NCI-H2196 treated with DMSO at 0.1 percent for 48 hours (cell line): ENCODE data around the gene NUP205.

Experiments used
- DNase-seq: peaks from one replicate; lab custom pipeline; 2025; ENCODE audit not compliant: unreplicated experiment; lab: John Stamatoyannopoulos, UW

The NUP205 gene

DNA sequence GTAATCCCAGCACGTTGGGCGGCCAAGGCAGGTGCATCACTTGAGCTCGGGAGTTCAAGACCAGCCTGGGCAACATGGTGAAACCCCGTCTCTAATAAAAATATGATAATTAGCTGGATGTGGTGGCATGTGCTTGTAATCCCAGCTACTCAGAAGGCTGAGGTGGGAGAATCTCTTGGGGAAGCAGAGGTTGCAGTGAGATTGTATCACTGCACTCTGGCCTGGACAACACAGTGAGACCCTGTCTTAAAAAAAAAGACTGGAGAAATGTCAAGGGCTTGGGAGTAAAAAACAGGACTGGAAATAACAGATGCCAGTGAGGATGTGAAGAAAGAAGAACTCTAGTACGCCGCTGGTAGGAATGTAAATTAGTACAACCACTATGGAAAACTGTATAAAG is 16.7 kb upstream of the NUP205 start:
- DNase-seq: no peak

DNA sequence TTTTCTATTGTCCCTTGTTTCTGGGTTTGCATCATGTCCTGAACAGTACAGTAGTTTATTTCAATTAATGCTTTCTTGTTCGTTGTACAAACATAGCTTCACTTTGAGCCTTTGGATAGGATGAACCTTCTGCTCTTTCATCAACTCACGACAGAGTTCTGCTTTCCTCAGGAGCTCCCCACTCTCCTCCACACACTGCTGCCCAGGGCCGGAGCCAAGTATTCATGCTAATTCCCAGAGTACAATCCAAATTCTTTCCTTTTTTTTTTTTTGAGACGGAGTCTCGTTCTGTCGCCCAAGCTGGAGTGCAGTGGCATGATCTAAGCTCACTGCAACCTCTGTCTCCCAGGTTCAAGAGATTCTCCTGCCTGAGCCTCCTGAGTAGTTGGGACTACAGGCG is 7.5 kb upstream of the NUP205 start:
- DNase-seq: no peak

DNA sequence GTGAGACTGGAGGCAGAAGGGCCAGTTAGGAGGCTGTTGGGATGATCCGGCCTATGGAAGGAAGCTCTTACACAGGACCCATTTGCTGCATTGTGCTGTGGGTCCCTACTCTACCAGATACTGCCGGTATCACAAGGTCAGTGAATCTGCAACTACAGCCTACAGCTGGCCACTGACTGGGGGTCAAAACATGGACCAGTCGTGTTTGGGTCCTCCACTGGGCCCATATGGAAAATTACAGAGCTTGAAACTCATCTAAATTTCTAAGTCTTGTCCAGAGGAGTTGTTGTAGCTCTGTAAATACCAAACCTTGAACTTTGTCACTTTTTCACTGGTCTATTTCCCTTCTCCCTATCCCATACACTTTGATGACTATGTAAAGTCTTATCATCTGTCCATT is 5.6 kb upstream of the NUP205 start:
- no peak for DNase-seq

DNA sequence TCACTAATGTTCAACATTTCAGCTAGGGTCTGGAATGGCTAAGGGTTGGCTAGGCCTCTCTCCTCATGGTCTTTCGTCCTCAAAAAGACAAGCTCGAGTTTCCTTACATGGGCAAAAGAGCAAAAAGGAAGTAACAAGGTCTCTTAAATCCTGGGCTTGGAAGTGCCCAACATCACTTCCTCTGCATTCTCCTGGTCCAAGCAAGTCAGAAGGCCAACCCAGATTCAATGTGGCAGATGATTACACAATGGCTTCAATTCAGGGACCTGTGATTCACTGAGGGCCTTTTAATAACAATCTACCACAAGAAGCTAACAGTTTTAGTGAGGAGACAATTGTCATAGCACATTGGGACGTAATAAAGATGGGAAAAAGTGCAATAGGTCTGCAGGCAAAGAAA is 4.4 kb upstream of the NUP205 start:
- DNase-seq: no peak

DNA sequence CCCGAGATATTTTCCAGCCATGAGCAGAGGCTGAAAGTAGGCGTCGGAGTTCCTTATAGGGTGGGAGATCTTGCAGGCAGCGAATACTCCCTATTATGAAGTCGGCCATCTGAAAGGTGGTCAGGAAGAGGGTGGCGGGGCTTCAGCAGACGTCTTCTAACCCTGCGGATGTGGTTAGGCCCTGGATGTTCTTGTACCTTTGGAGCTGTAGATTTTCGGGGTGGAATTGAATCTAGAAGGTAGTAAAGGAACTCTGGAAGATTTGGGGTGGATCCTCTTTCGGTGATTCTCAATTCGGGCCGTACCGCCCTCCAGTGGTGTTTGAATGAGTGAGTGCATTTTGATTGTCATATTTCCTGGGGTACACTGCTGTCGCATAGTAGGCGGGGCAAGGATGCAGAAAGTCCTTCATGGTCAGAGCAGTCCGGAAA is 635 bp downstream of the NUP205 start:
- DNase-seq: peak; percentile 47

DNA sequence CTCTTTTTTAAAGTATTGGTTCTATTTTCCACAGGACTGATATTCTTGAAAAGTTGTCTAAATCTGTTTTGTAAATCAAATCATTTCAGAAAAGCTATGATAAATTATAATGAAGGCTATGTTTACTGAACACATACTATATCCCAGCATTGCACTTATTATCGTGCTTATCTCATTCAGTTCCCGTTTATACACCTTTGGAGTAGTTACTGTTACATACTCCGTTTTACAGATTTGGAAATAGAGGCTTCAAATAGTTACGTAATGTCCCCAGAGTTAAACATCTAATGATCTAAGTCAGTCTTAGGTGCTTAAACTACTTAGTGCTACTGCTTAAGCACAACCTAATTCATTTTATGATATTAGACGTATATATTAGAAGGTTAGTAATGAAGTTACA is 1.2 kb downstream of the NUP205 start:
- no peak for DNase-seq

DNA sequence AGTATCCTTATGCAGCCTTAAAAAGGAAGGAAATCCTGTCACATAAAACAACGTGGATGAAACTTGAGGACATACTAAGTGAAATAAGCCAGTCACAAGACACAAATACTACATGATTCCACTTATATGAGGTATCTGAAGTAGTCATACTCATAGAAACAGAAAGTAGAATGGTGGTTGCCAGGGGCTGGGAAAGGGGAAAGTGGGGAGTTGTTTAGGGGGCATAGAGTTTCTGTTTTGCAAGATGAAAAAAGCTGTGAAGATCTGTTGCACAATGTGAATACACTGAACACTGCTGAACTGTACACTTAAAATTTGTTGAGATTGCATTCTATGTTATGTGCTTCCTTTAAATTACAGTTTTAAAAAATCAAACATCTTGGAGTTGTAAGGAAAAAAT is 2.9 kb downstream of the NUP205 start:
- no peak for DNase-seq

DNA sequence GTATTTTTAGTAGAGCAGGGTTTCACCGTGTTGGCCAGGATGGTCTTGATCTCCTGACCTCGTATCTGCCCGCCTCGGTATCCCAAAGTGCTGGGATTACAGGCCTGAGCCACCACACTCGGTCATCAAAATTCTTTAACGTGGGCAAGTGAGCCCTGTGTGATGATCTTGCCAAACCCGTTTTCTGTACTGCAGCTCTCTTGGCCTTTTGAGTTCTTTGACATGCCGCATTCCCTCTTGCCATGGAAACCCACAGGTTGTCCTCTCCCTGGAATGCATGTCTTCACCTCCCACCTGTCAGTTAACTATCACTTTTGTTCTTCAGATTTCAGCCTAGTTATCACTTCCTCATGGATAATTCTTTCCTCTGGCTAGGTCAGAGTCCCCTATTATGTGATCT is 5.0 kb downstream of the NUP205 start:
- DNase-seq: no peak

DNA sequence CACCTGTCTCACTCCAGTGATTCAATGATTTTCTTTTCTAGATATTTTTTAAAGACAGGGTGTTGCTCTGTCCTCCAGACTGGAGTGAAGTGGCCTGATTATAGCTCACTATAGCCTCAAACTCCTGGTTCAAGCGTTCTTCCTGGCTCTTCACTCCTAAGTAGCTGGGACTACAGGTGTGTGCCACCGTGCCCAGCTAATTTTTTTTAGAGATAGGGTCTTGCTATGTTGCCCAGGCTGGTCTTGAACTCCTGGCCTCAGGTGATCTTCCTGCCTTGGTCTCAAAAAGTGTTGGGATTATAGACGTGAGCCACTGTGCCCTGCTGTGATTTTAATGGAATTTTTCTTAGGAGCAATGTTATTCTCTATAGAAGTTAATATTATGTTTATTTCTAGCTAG is 14.1 kb downstream of the NUP205 start:
- DNase-seq: no peak

DNA sequence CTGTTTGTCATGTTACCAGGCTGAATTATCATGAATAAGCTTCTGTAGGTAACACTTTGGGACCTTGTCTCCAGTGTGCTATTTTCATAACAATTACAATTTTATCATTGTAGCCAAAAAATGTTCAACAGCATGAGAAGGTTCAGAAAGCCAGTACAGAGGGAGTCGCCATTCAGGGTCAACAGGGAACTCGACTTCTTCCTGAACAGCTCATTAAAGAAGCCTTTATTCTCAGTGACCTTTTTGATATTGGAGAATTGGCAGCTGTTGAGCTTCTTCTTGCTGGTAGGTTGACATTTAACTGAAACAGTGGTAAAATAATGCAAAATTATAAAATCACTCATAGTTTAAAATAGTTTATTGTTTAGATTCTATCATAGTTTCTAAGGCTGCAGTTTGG is 15.8 kb downstream of the NUP205 start:
- no peak for DNase-seq

DNA sequence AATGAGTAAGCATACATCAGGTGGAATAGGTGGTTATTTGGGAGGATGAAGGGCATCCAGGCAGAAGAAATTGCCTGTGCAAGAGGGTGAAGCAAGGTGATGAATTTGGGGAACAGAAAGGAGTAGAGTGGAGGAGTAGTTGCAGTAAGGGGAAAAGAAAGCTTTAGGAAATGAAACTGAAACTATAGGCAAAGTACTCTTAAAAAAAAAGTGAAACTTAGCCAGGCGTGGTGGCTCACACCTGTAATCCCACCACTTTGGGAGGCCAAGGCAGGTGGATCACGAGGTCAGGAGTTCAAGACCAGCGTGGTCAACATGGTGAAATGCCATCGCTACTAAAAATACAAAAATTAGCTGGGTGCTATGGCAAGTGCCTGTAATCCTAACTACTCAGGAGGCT is 17.6 kb downstream of the NUP205 start:
- no peak for DNase-seq

DNA sequence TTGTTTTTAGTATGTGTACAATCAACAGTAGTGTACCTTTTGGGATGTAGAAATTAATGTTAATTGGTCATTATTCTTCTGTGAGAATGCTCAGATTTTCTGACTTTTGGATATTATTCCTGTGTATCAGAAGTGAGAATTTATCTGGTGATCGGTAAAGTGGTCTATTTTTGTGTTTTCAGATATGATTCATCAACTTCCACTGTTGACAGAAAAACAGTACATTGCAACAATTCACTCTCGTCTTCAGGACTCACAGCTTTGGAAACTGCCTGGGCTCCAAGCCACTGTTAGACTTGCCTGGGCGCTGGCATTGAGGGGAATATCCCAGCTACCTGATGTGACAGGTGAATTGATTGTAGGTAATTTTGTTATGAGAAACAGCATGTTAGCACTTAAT is 20.9 kb downstream of the NUP205 start:
- no peak for DNase-seq

DNA sequence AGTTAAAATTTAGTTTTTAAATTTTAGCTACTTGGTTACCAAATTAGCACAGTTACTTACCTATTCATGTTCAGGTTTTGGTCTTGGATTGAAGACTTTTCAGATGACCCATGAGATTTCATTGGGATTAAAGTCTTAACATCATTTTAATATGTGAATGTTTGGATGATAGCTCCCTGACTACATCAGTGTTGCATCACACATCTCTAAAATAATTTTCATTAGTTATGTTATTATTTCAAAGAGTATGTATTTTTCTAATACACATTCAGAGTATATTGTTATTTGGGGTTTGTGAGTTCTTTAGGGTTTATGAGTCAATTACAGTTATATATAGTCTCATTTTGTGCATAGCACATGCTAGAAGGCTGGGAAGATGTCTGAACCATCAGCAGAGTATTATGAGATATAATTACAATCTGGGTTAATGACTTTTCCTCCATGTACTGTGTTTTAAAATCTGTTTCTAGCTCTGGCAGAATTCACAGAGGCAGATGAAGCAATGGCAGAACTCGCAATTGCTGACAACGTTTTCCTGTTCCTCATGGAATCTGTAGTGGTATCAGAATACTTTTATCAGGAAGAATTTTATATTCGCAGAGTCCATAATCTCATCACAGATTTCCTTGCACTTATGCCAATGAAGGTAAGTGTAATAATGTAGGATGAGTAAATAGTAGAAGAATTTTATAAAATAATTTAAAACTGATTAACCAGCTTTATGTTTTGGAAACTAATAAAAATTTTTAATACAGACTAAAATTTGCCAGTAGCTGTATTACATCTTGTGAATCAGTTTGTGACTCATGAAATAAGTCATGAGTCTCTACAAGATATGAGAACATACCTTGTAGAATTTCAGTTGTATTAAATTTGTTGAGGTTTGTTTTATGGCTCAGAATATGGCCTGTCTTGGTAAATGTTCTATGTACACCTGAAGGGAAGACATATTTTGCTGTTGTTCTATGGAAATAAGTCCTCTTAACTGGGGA is 26.9 kb downstream of the NUP205 start:
- DNase-seq: no peak

DNA sequence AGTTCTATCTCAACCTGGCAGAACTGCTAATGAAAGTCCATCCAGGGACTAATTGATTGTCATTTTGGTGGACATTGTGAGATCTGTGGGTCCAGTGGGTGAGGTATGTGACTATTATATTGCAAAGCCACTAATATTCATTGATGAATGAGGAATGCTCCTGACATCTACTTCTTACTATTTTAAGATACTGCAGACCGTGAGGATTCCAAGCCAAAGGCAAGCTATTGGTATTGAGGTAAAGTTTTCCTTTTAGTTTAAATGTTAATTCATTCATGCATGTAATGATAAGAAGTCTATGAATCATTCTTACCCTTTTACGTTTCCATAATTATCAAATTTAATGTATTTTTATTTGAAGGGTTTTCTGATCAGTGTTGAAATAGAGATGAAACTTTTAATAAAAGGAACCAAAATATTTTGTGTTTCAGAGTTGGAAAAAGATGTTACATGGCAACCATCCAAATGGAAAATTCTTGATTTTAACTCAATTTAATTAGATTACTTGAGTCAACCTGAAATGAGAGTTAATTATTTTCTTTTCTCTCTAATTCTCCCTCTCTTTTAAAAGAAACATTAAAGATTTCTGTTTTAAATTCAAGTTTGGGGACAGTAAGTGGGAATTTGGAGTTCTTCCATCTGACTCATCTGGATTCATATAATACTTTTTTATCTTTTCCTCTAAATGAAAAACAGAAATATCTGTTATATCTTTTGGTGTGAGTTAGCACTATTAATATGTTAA is 39.6 kb downstream of the NUP205 start:
- no peak for DNase-seq

DNA sequence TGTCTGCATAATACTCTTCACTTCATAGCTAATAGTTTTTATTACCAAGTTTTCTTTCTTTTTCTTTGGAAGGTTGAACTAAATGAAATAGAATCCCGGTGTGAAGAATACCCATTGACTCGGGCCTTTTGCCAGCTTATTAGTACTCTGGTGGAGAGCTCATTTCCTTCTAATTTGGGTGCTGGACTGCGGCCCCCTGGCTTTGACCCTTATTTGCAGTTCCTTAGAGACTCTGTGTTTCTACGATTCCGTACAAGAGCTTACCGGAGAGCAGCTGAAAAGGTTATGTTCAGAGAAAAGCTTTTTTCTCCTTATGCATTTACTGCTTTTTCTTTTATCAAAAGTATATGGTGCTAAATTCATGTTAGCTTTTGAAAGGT is 40.2 kb downstream of the NUP205 start:
- no peak for DNase-seq

DNA sequence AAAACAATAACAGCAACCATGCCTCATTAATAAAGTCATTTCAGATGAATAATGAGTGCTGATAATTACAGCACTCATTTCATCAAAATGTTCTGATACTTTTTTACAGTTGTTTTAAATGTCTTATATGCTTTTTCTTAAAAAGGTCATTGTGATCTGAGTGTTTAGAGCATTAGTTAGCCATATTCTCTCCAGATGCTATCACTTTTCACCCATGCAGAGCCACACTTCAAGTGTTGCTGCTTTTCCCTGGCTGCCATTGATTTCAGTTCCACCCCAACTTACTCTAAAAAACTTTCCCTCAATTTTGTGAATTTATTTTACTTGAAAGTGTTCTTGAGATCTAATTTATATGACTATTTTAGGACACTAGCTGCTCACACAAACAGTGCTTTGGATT is 41.8 kb downstream of the NUP205 start:
- DNase-seq: no peak

DNA sequence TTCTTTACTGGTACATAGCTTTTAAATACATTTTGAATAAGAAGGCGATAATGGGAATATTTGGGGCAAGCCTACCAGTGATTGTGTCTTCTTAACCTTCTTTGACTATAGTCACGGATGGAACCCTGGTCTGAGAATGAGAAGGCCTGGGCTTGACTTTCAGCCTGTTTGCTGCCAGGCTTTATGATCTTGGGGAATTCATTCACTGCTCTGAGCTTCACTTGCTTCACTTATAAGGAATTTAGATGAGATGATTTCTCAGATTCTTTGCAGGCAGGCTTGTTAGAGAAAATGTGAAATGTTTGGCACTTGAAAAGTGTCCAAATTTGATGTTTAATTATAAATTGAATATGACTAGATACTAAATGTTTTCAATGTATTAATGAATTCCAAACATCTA is 42.5 kb downstream of the NUP205 start:
- no peak for DNase-seq

DNA sequence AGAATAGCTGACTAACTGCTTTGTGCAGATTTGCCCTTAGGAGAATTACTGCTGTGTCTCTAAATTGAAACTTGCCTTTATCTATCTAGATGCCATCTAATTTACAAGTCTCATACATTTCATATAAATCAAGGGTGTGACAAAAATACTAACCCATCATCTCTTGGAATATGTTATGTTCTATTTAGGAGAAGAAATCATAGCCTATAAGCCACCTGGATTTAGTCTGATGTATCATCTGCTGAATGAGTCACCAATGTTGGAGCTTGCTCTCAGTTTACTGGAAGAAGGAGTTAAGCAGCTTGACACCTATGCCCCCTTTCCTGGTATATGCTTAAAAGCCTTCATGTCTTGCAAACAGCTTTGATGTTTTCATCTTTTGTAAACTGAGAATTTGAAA is 43.5 kb downstream of the NUP205 start:
- no peak for DNase-seq

DNA sequence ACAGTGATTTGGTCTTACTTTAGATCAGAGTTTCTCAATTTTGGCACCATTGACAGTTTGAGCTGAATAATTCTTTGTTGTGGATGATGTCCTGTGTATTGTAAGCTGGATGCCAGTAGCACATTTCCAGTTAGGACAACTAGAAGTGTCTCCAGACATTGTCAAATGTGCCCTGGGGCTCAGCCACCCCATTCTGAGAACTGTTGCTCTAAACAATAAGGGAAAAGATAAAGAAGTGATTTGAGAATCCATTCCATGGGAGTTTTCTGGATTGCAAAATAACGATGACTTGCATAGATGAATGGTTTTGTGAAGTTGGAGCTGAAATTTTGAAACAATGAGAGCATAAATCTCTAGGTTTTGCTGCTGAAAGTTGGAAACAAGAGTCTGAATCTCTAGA is 44.6 kb downstream of the NUP205 start:
- no peak for DNase-seq

DNA sequence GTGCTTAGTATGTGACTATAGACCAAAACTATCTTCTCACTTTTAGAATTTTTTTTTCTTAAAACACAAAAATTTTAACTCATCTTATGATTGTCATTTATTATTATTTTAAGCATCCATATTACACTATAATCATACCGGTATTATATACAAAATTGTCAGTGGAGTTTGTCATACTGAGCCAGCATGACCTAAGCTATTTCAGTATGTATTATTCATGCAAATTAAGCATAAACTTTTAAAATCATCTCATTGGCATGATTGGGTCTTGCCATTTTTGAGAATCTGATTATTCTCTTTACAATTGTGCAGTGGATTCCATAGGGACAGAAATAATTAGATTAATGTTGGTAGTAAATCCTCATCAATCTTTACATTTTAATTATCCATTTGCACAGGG is 58.4 kb downstream of the NUP205 start:
- no peak for DNase-seq

DNA sequence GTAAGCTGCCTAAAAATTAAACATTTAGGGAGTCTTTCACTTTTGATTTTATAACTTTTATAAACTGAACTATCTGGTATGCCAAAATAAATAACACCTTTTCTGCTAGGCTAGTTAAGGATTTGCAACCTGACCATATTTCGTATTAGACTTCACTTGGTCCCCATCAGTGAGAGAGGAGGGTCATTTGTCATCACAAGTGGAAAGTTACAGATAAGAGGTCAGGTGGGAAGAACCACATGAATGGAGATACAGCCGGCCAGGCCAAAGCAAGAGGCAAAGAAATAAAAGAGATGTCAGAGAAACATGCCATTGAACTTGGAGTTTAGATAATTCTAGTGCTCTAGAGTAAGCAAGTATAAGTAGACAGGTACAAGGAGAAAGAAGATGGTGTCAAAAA is 60.1 kb downstream of the NUP205 start:
- DNase-seq: no peak

DNA sequence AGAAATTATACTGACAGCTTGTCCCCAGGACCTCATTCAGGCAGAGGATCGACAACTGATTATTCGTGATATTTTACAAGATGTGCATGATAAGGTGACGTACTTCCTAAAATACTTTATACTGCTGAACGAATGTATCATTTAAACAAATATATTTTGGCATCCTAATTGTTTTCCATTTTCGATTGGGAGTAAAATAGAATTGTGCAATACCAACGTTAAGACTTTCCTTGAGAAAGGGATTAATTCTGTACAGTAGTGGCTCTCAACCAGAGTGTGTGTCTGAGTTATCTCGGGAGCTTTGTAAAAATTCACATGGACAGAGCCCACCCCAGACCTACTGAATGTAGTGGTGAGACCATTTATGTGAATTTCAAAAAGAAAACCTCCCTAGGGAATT is 60.8 kb downstream of the NUP205 start:
- no peak for DNase-seq
